NB4 (cell line): Measurements from ENCODE around the gene GRM7.

Experiments used
- CTCF ChIP-seq: IDR thresholded peaks from one replicate; pipeline ENCODE4 v1.5.1; 2012; ENCODE audit warnings: low read depth, low read length
- MAX ChIP-seq: IDR thresholded peaks from 2 replicates; pipeline ENCODE4 v1.6.1; 2011; ENCODE audit warnings: low read depth, low read length
- MYC ChIP-seq: IDR thresholded peaks from 2 replicates; pipeline ENCODE4 v1.6.1; 2011; ENCODE audit warnings: low read depth, low read length

GRCh38 chr3:7038394-7038793, 177.5 kb downstream of the GRM7 start:
- TF ChIP-seq CTCF (no peak), MYC (no peak), MAX (no peak)
